NCI-H146 treated with DMSO at 0.1 percent for 48 hours (cell line): ENCODE data around the gene CD72.

ENCODE experiments used
- DNase-seq: peaks from one replicate; lab custom pipeline; 2025; ENCODE audit not compliant: unreplicated experiment; lab: John Stamatoyannopoulos, UW

Gene CD72

GRCh38 chr9:35618325-35618727 is at the start of gene CD72:
Gene CD72 (minus strand): TSS chr9:35618413. CDS start chr9:35618303, 110 bp downstream.
- DNase-seq: no peak

DNA sequence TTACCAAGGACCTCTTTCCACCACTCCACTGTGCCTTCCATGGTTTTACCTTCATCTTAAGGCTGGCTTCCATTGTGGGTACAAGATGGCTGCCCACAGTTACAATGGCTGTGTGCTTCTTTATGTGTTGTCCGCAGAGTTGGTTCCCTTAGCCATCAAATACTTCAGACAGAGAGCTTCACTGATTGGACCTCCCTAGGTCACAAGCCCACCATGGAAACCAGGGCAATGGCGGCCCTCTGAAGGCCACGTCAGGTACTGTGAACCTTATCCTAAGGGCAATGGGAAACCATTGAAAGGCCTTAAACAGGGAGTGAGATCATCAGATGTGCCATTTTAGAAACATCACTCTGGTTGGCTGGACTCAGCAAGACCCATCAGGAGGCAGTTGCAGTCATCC is 49.7 kb upstream of the CD72 start:
- no peak for DNase-seq

GRCh38 chr9:35666549-35666948 is 48.3 kb upstream of the CD72 start:
- no peak for DNase-seq

- no peak for DNase-seq
These were observed 47.8 kb upstream of the CD72 start for GRCh38 chr9:35666045-35666444.

- DNase-seq: no peak
These were observed 47.2 kb upstream of the CD72 start for GRCh38 chr9:35665471-35665818.

GRCh38 chr9:35664531-35665470 is 46.6 kb upstream of the CD72 start, which contains the start of gene ARHGEF39:
Gene ARHGEF39 (minus strand): TSS chr9:35665195. CDS start chr9:35665169, 26 bp downstream.
- DNase-seq: peak; percentile 80

DNA sequence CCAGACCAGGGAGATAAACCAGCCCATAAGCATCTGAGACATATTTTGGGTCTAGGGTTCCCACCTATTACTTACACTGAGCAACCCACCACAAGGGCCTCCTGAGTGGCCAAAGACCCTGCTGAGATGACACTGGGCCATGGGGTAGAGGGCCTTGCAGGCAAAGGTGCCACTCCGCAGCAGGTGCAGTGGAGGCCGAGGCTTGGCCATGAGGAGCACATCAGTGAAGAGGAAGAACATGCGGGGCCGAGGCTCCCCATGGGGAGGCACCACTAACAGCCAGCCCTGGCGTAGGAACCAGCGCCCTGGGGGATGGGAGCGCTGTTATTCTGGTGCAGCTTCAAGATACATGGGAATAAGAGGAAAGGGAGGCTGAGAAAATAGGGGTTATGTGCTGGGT is 44.2 kb upstream of the CD72 start:
- no peak for DNase-seq

DNA sequence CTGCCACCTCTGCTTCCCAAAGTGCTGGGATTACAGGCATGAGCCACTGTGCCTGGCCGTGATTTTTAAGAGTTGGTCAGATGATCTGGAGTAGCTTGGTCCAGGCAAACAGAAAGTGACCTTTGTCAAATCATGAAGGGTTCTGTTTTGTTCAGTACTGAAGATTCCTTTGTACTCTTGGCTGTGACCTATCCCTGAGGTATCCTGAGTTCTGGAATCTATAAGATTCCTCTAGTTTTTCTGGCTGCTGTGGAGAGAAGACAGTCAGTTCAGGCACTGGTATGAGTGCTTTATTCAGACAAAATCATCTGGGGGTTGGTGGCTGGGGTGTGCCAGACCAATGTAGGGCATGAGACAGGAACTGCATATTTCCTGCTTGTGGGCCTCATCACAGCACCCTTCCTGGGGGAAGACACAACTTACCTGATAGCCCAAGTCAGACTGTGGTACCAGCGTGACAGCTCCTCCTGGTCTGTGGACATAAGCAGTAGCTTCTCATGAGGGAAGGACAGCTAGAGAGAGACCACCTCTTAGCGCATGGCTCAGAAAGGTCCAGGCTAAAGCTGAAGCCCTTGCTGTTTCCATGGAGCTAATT is 43.6 kb upstream of the CD72 start:
- DNase-seq: no peak

- DNase-seq: no peak
These were observed 42.8 kb upstream of the CD72 start for GRCh38 chr9:35660966-35661415.

DNA sequence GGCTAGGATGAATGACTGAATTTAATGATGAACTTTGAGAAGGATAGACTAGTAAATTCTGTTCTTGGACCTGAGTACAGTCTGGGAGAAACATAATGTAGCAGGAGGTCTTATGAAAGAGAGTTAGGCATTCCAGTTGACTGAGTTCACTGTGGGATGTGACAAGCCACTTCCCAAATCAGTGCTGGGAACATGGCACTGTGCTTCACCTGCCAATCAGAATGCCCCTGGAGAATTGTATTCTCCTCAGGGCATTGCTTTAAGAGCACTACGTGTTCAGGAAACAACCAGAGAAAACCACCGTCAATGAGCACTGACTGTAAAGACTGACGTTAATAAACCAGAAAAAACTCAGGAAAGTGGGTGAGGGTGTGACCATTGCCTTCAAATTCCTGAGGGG is 41.1 kb upstream of the CD72 start:
- no peak for DNase-seq

GRCh38 chr9:35658968-35659220 is 40.7 kb upstream of the CD72 start:
- DNase-seq: no peak

- DNase-seq: peak; percentile 92
These were observed 40.1 kb upstream of the CD72 start, which contains the start of gene CCDC107 for GRCh38 chr9:35658137-35658967. Gene CCDC107 (plus strand): TSS chr9:35658292. CDS start chr9:35658380, 88 bp downstream.

DNA sequence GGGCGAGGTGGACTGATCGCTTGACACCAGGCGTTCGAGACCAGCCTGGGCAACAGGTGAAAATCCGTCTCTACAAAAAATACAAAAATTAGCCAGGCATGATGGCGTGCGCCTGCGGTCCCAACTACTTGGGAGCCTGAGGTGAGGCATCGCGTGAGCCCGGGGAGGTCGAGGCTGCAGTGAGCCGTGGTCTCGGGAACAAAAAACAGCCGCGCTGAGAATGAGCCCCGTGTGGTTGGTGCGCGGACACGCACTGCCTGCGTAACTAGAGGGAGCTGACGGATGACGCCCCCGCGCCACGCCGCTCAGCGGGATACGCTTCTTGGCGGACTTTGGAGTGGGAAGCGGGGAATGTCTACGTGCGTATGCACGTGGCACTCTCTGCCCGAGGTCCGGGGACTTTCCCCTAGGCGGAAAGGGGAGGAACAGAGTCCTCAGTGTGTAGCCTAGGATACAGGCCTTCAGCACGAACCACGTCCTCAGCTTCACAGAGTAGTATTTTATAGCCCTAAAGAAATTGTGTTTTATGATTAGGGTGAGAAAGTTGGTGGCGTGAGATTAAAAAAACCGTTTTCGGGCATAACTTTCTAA is 39.4 kb upstream of the CD72 start, which contains the start of gene RMRP:
TSS of gene RMRP (minus strand) at position 474 of the 591 bp plus-strand sequence.
- DNase-seq: peak; percentile 98

- DNase-seq: peak; percentile 56
These were observed 38.8 kb upstream of the CD72 start for GRCh38 chr9:35656831-35657545.

DNA sequence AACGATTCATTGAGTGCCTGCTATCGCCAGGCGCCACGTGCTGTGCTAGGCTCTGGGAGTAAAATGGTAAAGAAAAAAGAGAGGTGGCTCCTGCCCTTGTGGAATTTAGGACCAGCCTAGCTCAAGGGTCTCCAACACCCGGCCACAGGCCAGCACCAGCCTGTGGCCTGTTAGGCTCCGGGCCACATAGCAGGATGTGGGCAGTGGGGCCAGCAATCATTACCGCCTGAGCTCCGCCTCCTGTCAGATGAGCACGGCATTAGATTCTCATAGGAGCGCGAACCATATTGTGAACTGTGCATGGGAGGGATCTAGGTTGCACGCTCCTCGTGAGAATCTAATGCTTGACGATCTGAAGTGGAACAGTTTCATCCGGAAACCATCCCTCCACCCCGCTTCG is 38.1 kb upstream of the CD72 start:
- no peak for DNase-seq

DNA sequence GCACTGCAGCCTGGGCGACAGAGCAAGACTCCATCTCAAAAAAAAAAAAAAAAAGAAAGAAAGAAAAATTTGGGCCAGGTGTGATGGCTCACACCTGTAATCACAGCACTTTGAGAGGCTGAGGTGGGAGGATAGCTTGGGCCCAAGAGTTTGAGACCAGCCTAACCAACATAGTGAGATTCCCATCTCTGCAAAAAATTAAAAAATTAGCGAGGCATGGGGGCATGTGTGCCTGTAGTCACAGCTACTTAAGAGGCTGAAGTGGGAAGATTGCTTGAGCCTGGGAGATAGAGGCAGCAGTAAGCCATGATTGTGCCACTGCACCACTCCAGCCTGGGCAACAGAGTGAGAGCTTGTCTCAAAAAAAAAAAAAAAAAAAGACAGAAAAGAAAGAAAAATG is 35.4 kb upstream of the CD72 start:
- no peak for DNase-seq

GRCh38 chr9:35652829-35653209 is 34.6 kb upstream of the CD72 start:
- no peak for DNase-seq

GRCh38 chr9:35651956-35652828 is 34.0 kb upstream of the CD72 start:
- DNase-seq: no peak

GRCh38 chr9:35650341-35651158 is 32.3 kb upstream of the CD72 start, which contains the start of gene SIT1:
Gene SIT1 (minus strand): TSS chr9:35650931. CDS start chr9:35650853, 78 bp downstream.
- DNase-seq: no peak
